Measurements from ENCODE around the gene SMIM30.
"Not testable (repeated sequence)": the region's sequence is repeated elsewhere in the genome, so short reads cannot be mapped to it uniquely, and the experiment has no call there.

SMIM30 gene

DNA sequence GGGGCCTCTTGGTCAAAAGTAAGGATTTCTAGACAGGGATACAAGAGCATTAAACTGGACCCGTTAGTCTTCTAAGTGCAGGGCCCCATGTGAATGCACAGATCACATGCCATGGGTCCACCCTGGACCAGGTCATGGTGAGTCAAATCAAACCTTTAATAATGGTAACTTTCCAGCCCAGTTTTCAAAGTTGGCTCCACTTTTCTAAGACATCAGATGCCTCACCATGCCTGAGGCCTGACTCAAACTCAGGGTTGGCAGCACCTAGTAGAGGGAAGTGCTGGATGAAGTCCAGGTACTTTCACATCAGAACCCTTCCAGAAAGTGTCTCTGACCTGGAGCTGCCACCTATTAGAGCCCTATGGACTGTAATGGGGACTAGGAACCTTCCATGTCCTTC is 9.7 kb upstream of the SMIM30 start:
- no peaks in the 10 kb centered on the region for H3K9me3 ChIP-seq (ENCODE audit: control insufficient read depth, low read length)
- TF ChIP-seq, protein P1, sequence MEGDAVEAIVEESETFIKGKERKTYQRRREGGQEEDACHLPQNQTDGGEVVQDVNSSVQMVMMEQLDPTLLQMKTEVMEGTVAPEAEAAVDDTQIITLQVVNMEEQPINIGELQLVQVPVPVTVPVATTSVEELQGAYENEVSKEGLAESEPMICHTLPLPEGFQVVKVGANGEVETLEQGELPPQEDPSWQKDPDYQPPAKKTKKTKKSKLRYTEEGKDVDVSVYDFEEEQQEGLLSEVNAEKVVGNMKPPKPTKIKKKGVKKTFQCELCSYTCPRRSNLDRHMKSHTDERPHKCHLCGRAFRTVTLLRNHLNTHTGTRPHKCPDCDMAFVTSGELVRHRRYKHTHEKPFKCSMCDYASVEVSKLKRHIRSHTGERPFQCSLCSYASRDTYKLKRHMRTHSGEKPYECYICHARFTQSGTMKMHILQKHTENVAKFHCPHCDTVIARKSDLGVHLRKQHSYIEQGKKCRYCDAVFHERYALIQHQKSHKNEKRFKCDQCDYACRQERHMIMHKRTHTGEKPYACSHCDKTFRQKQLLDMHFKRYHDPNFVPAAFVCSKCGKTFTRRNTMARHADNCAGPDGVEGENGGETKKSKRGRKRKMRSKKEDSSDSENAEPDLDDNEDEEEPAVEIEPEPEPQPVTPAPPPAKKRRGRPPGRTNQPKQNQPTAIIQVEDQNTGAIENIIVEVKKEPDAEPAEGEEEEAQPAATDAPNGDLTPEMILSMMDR (IDR thresholded peaks at IDR 0.05): no peak

DNA sequence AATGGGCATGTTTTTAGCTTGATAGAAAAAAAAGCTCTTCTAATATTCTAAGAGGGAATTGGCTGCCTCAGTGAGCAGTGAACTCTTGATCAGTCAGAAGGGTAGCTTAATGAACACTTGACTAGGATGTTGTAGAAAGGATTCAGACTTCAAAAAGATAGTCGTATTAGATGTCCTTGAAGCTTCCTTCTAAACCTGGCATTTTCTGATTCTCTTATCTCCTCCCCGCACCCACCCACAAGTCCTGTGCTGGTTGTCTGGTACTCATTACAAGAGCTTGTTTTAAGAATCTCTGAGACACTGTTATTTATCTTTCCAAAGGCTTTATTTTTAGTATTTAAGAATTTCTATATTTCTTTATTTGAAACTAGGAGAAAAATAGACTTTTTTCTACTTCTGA is 7.4 kb upstream of the SMIM30 start:
- Histone ChIP-seq H3K36me3 (ENCODE audit: control insufficient read depth, insufficient read depth, low read length) (no peaks in the 10 kb centered on the region), H3K4me2 (ENCODE audit: low read length) (no peak overlapping the region), H3K79me2 (no peaks in the 10 kb centered on the region), H2AFZ (no peak overlapping the region), H3K4me1 (no peaks in the 10 kb centered on the region), H3K27me3 (ENCODE audit: control insufficient read depth, insufficient read depth, low read length) (no peaks in the 10 kb centered on the region), H3K9ac (no peak overlapping the region), H3K27ac (no peak overlapping the region), H3K9me3 (ENCODE audit: control insufficient read depth, low read length) (no peaks in the 10 kb centered on the region), H3K4me3 (ENCODE audit: low read depth, low read length) (no peak overlapping the region)
- TF ChIP-seq, protein P1 (IDR thresholded peaks at IDR 0.05): no peak

More for the DNA sequence above, 9.7 kb upstream of the SMIM30 start:
- Histone ChIP-seq H2AFZ (no peak overlapping the region), H3K79me2 (no peaks in the 10 kb centered on the region), H3K36me3 (ENCODE audit: control insufficient read depth, insufficient read depth, low read length) (no peaks in the 10 kb centered on the region), H3K4me3 (ENCODE audit: low read depth, low read length) (no peak overlapping the region), H3K27me3 (ENCODE audit: control insufficient read depth, insufficient read depth, low read length) (no peaks in the 10 kb centered on the region), H3K27ac (no peak overlapping the region), H3K4me2 (ENCODE audit: low read length) (no peak overlapping the region), H3K9ac (no peak overlapping the region), H3K4me1 (no peaks in the 10 kb centered on the region)

DNA sequence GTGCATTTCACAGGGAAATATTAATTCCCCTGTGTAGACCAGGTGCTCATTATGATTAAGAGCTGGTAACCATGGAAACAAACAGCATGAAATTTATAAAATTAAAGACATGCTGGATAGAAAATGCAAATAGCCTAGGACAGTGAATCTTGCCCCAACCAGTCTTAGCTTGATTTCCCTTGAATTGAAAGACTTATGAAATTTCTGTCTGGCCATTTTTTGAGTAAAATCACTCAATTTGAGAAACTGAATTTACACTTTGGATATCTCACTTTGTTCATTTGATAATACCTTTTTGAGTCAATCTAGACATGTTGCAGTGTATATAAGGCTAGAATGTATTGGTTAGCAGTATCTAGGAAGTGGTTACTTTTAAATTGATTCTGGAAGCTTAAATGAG is 4.4 kb upstream of the SMIM30 start:
- Histone ChIP-seq H3K79me2 (no peaks in the 10 kb centered on the region), H3K9ac (no peak overlapping the region), H3K4me2 (ENCODE audit: low read length) (no peak overlapping the region), H2AFZ (no peak overlapping the region), H3K4me3 (ENCODE audit: low read depth, low read length) (no peak overlapping the region), H3K9me3 (ENCODE audit: control insufficient read depth, low read length) (no peaks in the 10 kb centered on the region), H3K4me1 (no peaks in the 10 kb centered on the region), H3K36me3 (ENCODE audit: control insufficient read depth, insufficient read depth, low read length) (no peaks in the 10 kb centered on the region), H3K27ac (no peak overlapping the region), H3K27me3 (ENCODE audit: control insufficient read depth, insufficient read depth, low read length) (no peaks in the 10 kb centered on the region)
- TF ChIP-seq, protein P1 (IDR thresholded peaks at IDR 0.05): no peak

DNA sequence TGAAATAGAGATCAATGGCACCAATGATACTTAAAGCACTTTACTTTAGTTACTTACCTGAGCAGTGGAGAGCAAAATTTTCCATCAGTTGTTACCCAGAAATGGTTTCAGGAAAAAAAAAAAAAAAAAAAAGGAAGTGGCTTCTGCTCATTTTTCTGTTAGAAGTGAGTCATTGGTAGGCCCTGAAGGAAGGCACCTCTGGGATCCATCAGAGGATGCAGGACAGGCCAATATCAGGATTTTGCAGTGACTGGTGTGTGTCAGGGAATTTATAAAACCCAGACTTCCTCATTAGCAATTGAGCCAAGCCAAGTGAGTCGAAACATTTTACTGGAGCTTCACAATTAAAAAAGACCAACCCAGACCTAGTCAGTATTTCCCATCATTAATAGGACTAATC is 2.3 kb upstream of the SMIM30 start:
- Histone ChIP-seq H2AFZ (no peak overlapping the region), H3K4me1 (no peaks in the 10 kb centered on the region), H3K27me3 (ENCODE audit: control insufficient read depth, insufficient read depth, low read length) (no peaks in the 10 kb centered on the region), H3K4me3 (ENCODE audit: low read depth, low read length) (no peak overlapping the region), H3K9ac (no peak overlapping the region), H3K9me3 (ENCODE audit: control insufficient read depth, low read length) (no peaks in the 10 kb centered on the region), H3K4me2 (ENCODE audit: low read length) (no peak overlapping the region), H3K79me2 (no peaks in the 10 kb centered on the region), H3K27ac (no peak overlapping the region), H3K36me3 (ENCODE audit: control insufficient read depth, insufficient read depth, low read length) (no peaks in the 10 kb centered on the region)
- TF ChIP-seq, protein P1 (IDR thresholded peaks at IDR 0.05): no peak

DNA sequence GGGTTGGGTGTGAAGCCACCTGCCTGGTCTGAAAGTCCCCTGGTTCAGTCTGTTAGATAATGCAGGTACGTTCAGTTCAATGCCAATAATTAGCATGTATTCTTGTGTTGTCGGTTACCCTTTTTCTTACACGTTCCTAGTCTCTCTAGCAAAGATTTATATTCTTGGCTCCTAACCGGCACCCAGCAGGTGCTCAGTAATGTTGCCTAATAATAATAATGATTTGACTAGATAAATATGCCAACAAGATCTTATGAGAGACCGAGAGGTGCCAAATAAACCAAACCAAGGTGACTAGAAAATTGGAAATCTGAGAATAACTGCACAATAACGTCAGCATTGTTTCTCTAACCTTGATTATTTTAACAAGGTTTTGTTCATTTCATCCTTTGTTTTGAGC is 1.1 kb upstream of the SMIM30 start:
- no peak overlapping the region for H3K4me2 ChIP-seq (ENCODE audit: low read length)
- H3K4me3 ChIP-seq (ENCODE audit: low read depth, low read length): no peak overlapping the region

DNA sequence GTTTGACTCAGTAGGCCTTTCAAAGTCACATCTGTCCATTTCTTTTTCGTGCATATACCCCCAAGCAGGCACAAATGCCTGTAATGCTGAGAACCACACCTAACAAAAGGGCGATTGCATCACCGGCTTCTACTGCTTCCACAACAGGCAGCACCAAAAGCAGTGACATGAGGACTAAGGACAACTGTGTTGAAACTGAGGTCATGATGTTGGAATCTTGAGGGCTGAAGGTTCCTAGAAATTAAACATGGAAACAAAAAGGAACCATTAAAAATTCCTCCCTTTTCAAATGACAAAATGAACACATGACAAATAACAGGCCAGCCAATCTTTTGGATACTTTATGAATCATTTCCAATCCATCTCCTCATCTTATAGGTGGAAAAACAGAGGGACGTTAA is 980 bp downstream of the SMIM30 start:
- Histone ChIP-seq H3K4me3 (ENCODE audit: low read depth, low read length) (peak overlapping the region; percentile 88), H3K4me2 (ENCODE audit: low read length) (peak overlapping the region; percentile 89), H2AFZ (peak overlapping the region; percentile 70)
- not testable (repeated sequence) for H3K9me3 ChIP-seq (ENCODE audit: control insufficient read depth, low read length); H3K27ac ChIP-seq; H3K9ac ChIP-seq; H3K79me2 ChIP-seq; H3K36me3 ChIP-seq (ENCODE audit: control insufficient read depth, insufficient read depth, low read length); H3K27me3 ChIP-seq (ENCODE audit: control insufficient read depth, insufficient read depth, low read length); H3K4me1 ChIP-seq

More for the DNA sequence above, 1.1 kb upstream of the SMIM30 start:
- Histone ChIP-seq H3K36me3 (ENCODE audit: control insufficient read depth, insufficient read depth, low read length) (no peaks in the 10 kb centered on the region), H3K79me2 (no peaks in the 10 kb centered on the region), H3K9me3 (ENCODE audit: control insufficient read depth, low read length) (no peaks in the 10 kb centered on the region), H3K4me1 (no peaks in the 10 kb centered on the region), H3K9ac (no peak overlapping the region), H2AFZ (peak overlapping the region; percentile 70), H3K27me3 (ENCODE audit: control insufficient read depth, insufficient read depth, low read length) (no peaks in the 10 kb centered on the region), H3K27ac (no peak overlapping the region)
- TF ChIP-seq, protein P1 (IDR thresholded peaks at IDR 0.05): no peak
